Panc1 (cell line): ENCODE measurements around the gene COMMD10. TPM values are rescaled to one million over a fixed set of nuclear protein-coding genes. Genes with fewer than 3 reads are reported as not detected.

Experiments used
- ATAC-seq: fragments of 200-7000 bp; cut with Tn5 transposase; 2 replicates; pipeline ENCODE4 v1.9.1; 2020; ENCODE audit warnings: mild to moderate bottlenecking, moderate library complexity
- BruUV-seq: library from RNA; stranded (reverse); fragments of 400-500 nt; replicated peaks from 2 replicates; lab custom pipeline; 2021; lab: Mats Ljungman, UMichigan
- CTCF ChIA-PET: fragments of 300-600 bp; sonication (Branson Sonifier 250); formaldehyde crosslinking; loops from one replicate; lab custom pipeline; 2022; ENCODE audit warnings: antibody characterized with exemption; lab: Charles Lee
- POLR2A ChIA-PET: fragments of 300-600 bp; sonication (Branson Sonifier 250); formaldehyde crosslinking; loops from one replicate; lab custom pipeline; 2022; ENCODE audit warnings: antibody characterized with exemption; lab: Charles Lee
- DNase-seq: peaks from one replicate; pipeline ENCODE4 v3.0.0-alpha.2; 2010; ENCODE audit warnings: low read depth, low spot score
- H3K27ac ChIP-seq: 2 replicates; pipeline ENCODE4 v1.5.1; 2011; ENCODE audit warnings: mild to moderate bottlenecking, low read length, inconsistent platforms
- H3K27me3 ChIP-seq: fragments of 200-500 bp; sonication (Bioruptor generic); 2 replicates; pipeline ENCODE4 v1.6.0; 2014; ENCODE audit warnings: low read length, inconsistent platforms; ENCODE audit not compliant: control insufficient read depth, insufficient read depth
- H3K36me3 ChIP-seq: fragments of 200-500 bp; sonication (Bioruptor generic); 2 replicates; pipeline ENCODE4 v1.5.1; 2014; ENCODE audit warnings: inconsistent platforms, mild to moderate bottlenecking, low read length, moderate library complexity; ENCODE audit not compliant: control insufficient read depth, insufficient read depth
- H3K4me1 ChIP-seq: 2 replicates; pipeline ENCODE4 v1.5.1; 2011; ENCODE audit warnings: inconsistent platforms, mild to moderate bottlenecking, low read length, moderate library complexity; ENCODE audit not compliant: control insufficient read depth, insufficient read depth
- H3K4me3 ChIP-seq, 2 experiments: 2 replicates each; pipeline ENCODE4 v1.5.1; 2011 to 2012; ENCODE audit warnings: low read depth in 2 of 2, low read length in 2 of 2, mild to moderate bottlenecking in 2 of 2, inconsistent platforms in 1 of 2, moderate library complexity in 1 of 2
- H3K9me3 ChIP-seq: fragments of 200-500 bp; sonication (Bioruptor generic); 2 replicates; pipeline ENCODE4 v1.5.1; 2014; ENCODE audit warnings: low read depth, mild to moderate bottlenecking, inconsistent platforms, low read length, moderate library complexity; ENCODE audit not compliant: control insufficient read depth, insufficient read depth
- POLR2AphosphoS5 ChIP-seq: IDR thresholded peaks from 2 replicates; pipeline ENCODE4 v1.6.1; 2012; ENCODE audit warnings: mild to moderate bottlenecking, low read depth, low read length, moderate library complexity
- SIN3A ChIP-seq: IDR thresholded peaks from 2 replicates; pipeline ENCODE4 v1.6.1; 2012; ENCODE audit warnings: low read depth, mild to moderate bottlenecking, low read length, moderate library complexity, borderline replicate concordance; ENCODE audit not compliant: insufficient read depth
- TCF7L2 ChIP-seq: IDR thresholded peaks from 2 replicates; pipeline ENCODE4 v1.6.1; 2011; ENCODE audit warnings: mild to moderate bottlenecking, low read depth, low read length, inconsistent platforms
- in situ Hi-C: cut with HindIII; loops from 2 replicates; pipeline ENCODE4 v1.10.0; 2016; ENCODE audit warnings: low sequenced_read_pairs, low pct_unique_long_range_greater_than_20kb
- intact Hi-C: fragments of 100-400 bp; cut with micrococcal nuclease; formaldehyde crosslinking; loops from one replicate; pipeline ENCODE4 v1.10.0; 2022; ENCODE audit not compliant: unreplicated experiment
- total RNA-seq: library from RNA; stranded (reverse); gene quantifications from one replicate; pipeline ENCODE4 v1.2.1, GENCODE V29; 2021; ENCODE audit not compliant: unreplicated experiment
- TF ChIP-seq, protein P1 (sequence below): fragments of 450-650 bp; IDR thresholded peaks from 2 replicates; pipeline ENCODE4 v1.5.1; 2017; ENCODE audit warnings: mild to moderate bottlenecking
- TF ChIP-seq, protein P2 (sequence below), 2 experiments: IDR thresholded peaks; 2 replicates each; pipeline ENCODE4 v1.6.1; 2011 to 2012; ENCODE audit warnings: low read depth in 2 of 2, control low read depth in 1 of 2, low read length in 1 of 2, mild to moderate bottlenecking in 1 of 2, moderate library complexity in 1 of 2; ENCODE audit not compliant: insufficient read depth in 1 of 2

COMMD10 gene
- total RNA-seq, 1 experiment from 2014 or later: 37.9 TPM

DNA sequence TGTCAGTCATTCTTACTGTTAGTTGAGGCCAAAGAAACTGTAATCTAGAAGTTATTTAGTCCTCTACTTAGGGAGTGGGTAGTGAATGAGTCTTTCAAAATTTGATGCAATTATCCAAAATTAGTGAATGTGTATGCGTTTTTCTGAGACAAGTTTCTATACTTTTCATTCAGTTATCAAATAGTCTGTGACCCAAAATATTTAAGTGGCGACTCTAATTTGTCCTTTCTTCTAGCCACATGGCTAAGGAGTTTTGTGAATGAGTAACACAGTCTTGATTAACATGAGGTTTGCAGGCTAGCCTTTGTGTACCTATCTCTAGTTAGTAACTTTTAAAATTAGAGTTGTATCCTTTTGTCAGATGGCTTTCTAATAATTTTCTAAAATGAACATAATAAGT, 45.6 kb downstream of the COMMD10 start:
- no peak for ATAC-seq
- H3K27me3 ChIP-seq: no peaks in the 10 kb centered on the region
- H3K4me3 ChIP-seq: no peak overlapping the region
- CTCF ChIA-PET: no interaction called here
- intact Hi-C loops: loop anchor here (10.0 kb wide), 1 partner anchor 434 kb away; no protein-coding TSS in a partner anchor
- no peaks in the 10 kb centered on the region for H3K9me3 ChIP-seq
- TF ChIP-seq POLR2AphosphoS5: no peak
- no peaks in the 10 kb centered on the region for H3K4me1 ChIP-seq
- H3K36me3 ChIP-seq: no peaks in the 10 kb centered on the region
- no peak overlapping the region for H3K27ac ChIP-seq
- in situ Hi-C loops: no loop called here
- BruUV-seq: no TSS peak
- POLR2A ChIA-PET: no interaction called here
- DNase-seq: no peak

DNA sequence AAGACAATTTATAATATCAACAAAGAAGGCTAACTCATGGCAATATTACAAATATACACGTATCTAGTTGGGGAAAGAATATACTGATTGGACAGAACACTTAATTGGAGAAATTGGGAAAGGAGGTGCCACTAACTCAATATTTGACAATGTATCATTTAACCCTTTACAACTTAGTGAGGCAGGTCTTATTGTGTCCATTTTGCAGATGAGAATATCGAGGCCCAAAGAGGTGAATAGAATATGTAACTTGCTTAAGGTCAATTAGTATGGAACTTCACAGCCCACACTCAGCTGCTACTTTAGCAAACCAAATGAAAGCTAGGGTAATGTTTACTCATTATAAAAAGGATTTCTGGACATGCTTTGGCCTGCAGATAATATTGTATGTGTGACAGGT, 46.2 kb downstream of the COMMD10 start:
- H3K4me3 ChIP-seq: no peak overlapping the region
- no peak overlapping the region for H3K27ac ChIP-seq
- H3K9me3 ChIP-seq: no peaks in the 10 kb centered on the region
- no peaks in the 10 kb centered on the region for H3K27me3 ChIP-seq
- no peak for DNase-seq
- H3K36me3 ChIP-seq: no peaks in the 10 kb centered on the region
- ChIA-PET CTCF (no interaction called here), POLR2A (no interaction called here)
- intact Hi-C loops: loop anchor here (10.0 kb wide), 1 partner anchor 434 kb away; no protein-coding TSS in a partner anchor
- H3K4me1 ChIP-seq: no peaks in the 10 kb centered on the region
- in situ Hi-C loops: no loop called here
- no TSS peak for BruUV-seq
- no peak for ATAC-seq
- TF ChIP-seq, protein P1, sequence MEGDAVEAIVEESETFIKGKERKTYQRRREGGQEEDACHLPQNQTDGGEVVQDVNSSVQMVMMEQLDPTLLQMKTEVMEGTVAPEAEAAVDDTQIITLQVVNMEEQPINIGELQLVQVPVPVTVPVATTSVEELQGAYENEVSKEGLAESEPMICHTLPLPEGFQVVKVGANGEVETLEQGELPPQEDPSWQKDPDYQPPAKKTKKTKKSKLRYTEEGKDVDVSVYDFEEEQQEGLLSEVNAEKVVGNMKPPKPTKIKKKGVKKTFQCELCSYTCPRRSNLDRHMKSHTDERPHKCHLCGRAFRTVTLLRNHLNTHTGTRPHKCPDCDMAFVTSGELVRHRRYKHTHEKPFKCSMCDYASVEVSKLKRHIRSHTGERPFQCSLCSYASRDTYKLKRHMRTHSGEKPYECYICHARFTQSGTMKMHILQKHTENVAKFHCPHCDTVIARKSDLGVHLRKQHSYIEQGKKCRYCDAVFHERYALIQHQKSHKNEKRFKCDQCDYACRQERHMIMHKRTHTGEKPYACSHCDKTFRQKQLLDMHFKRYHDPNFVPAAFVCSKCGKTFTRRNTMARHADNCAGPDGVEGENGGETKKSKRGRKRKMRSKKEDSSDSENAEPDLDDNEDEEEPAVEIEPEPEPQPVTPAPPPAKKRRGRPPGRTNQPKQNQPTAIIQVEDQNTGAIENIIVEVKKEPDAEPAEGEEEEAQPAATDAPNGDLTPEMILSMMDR: no peak
- TF ChIP-seq, protein P2, sequence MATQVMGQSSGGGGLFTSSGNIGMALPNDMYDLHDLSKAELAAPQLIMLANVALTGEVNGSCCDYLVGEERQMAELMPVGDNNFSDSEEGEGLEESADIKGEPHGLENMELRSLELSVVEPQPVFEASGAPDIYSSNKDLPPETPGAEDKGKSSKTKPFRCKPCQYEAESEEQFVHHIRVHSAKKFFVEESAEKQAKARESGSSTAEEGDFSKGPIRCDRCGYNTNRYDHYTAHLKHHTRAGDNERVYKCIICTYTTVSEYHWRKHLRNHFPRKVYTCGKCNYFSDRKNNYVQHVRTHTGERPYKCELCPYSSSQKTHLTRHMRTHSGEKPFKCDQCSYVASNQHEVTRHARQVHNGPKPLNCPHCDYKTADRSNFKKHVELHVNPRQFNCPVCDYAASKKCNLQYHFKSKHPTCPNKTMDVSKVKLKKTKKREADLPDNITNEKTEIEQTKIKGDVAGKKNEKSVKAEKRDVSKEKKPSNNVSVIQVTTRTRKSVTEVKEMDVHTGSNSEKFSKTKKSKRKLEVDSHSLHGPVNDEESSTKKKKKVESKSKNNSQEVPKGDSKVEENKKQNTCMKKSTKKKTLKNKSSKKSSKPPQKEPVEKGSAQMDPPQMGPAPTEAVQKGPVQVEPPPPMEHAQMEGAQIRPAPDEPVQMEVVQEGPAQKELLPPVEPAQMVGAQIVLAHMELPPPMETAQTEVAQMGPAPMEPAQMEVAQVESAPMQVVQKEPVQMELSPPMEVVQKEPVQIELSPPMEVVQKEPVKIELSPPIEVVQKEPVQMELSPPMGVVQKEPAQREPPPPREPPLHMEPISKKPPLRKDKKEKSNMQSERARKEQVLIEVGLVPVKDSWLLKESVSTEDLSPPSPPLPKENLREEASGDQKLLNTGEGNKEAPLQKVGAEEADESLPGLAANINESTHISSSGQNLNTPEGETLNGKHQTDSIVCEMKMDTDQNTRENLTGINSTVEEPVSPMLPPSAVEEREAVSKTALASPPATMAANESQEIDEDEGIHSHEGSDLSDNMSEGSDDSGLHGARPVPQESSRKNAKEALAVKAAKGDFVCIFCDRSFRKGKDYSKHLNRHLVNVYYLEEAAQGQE (IDR thresholded peaks at IDR 0.05; ENCODE audit: insufficient read depth in 1 of 2, low read depth in 2 of 2, low read length in 1 of 2): no peak
- TF ChIP-seq TCF7L2 (no peak), POLR2AphosphoS5 (no peak), SIN3A (no peak)

DNA sequence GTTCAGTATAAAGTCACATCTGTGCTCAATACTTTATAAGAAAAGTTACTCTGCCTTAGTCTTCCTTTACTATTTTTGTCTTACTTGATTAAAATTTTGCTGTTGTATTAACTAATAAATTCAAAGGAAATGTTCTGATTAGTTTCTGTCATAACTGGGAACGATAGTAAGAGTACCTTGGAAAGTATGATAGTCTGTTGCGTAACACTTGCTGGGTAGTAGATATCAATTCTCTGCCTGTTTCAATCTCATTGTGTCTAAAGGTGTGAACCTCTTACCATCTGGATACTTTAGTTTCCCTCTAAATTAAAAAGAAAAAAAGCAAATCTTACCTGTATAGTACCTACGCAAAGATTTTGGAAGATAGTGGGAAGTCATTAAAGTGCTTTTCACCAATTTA, 48.5 kb downstream of the COMMD10 start:
- Histone ChIP-seq H3K9me3 (no peaks in the 10 kb centered on the region), H3K27me3 (no peaks in the 10 kb centered on the region), H3K4me3 (no peak overlapping the region), H3K4me1 (no peaks in the 10 kb centered on the region), H3K36me3 (no peaks in the 10 kb centered on the region), H3K27ac (no peak overlapping the region)
- in situ Hi-C loops (no loop called here), intact Hi-C loops (loop anchor here (10.0 kb wide), 1 partner anchor 432 kb away; no protein-coding TSS in a partner anchor)
- DNase-seq: no peak
- TF ChIP-seq, protein P2 (IDR thresholded peaks at IDR 0.05; ENCODE audit: insufficient read depth in 1 of 2, low read depth in 2 of 2, low read length in 1 of 2): no peak
- TF ChIP-seq SIN3A (no peak), POLR2AphosphoS5 (no peak), TCF7L2 (no peak)
- TF ChIP-seq, protein P1: no peak
- no peak for ATAC-seq
- CTCF ChIA-PET: no interaction called here
- BruUV-seq: no TSS peak
- POLR2A ChIA-PET: no interaction called here
